Ovary (tissue), 9 donors: Measurements from ENCODE around the gene WWOX. TPM values are rescaled to one million over a fixed set of nuclear protein-coding genes. Genes with fewer than 3 reads are reported as not detected.
"Not testable (repeated sequence)": the region's sequence is repeated elsewhere in the genome, so short reads cannot be mapped to it uniquely, and the experiment has no call there.

Experiments used
- DNase-seq, 5 donors: peaks; one replicate each; pipeline ENCODE4 v3.0.0-alpha.2; 2019 to 2020
- H3K27ac ChIP-seq, 2 donors: fragments of 200-600 bp; one replicate each; pipeline versions ENCODE4 v1.5.1 to v1.8.0; 2019 to 2022
- H3K27me3 ChIP-seq: fragments of 200-600 bp; one replicate; pipeline ENCODE4 v1.8.0; 2022
- H3K36me3 ChIP-seq: fragments of 200-600 bp; sonication (generic); one replicate; pipeline ENCODE4 v1.5.1; 2019
- H3K4me1 ChIP-seq: one replicate; pipeline ENCODE4 v1.8.1; 2013; ENCODE audit warnings: mild to moderate bottlenecking, moderate library complexity; ENCODE audit not compliant: insufficient read depth
- H3K4me3 ChIP-seq: fragments of 200-600 bp; sonication (generic); one replicate; pipeline ENCODE4 v1.5.1; 2017
- H3K9me3 ChIP-seq, 2 donors: fragments of 200-600 bp in 1 of 2; sonication (generic) in 1 of 2; one replicate each; pipeline versions ENCODE4 v1.5.1 to v1.8.1; 2013 to 2019; ENCODE audit warnings: mild to moderate bottlenecking in 1 of 2, moderate library complexity in 1 of 2
- EP300 ChIP-seq: sonication (generic); formaldehyde crosslinking; IDR thresholded peaks from one replicate; pipeline ENCODE4 v1.6.1; 2017; ENCODE audit warnings: antibody characterized with exemption
- POLR2A ChIP-seq: fragments of 450-650 bp; IDR thresholded peaks from one replicate; pipeline ENCODE4 v1.6.1; 2017; ENCODE audit warnings: antibody characterized with exemption, mild to moderate bottlenecking, moderate library complexity
- WGBS, 3 donors: extraction: QIAGEN DNeasy Blood & Tissue Kit in 1 of 3; methylation state at CpG; one replicate each; pipeline versions ENCODE4 v1.1.5 to v1.1.7; 2013 to 2017; 5-methylcytosine and 5-hydroxymethylcytosine counted together
- intact Hi-C, 4 donors: fragments of 100-400 bp; cut with DNase I; formaldehyde crosslinking; loops; one replicate each; pipeline versions ENCODE4 v1.11.0 to v1.15.1; 2022 to 2023
- polyA plus RNA-seq, 2 donors: library from polyadenylated mRNA; stranded (reverse); fragments of 200-250 nt in 1 of 2; fragments of 350-450 nt in 1 of 2; fragmentation: Illumina TruSeq in 1 of 2; extraction: RNeasy Lipid Tissue Mini Kit (QIAGEN cat#74804) in 1 of 2; gene quantifications; one replicate each; pipeline ENCODE4 v1.2.3, GENCODE V29; 2013 to 2014
- total RNA-seq, 7 donors: library from RNA; depleted of rRNA in 2 of 7; stranded (reverse); fragments of >200 nt in 2 of 7; fragmentation: NEBNext Ultra II Directional in 3 of 7; extraction: Animal tissue kit (Norgen Biotek cat#: 25700) in 3 of 7; gene quantifications; one replicate each; pipeline versions ENCODE4 v1.1.0 to v1.2.4, GENCODE V29; 2016 to 2023
- TF ChIP-seq, protein P1 (sequence below), 3 donors: fragments of 450-650 bp in 2 of 3; fragments of 200-600 bp in 1 of 3; IDR thresholded peaks; one replicate each; pipeline versions ENCODE4 v1.5.1 to v1.8.0; 2016 to 2022; ENCODE audit warnings: antibody characterized with exemption in 3 of 3, mild to moderate bottlenecking in 1 of 3
- donor health status: DM: no; HTN: no; CAD: no; lungs with moderate emphysema.
- donor health status: DM: no; HTN: no; CAD: no.
- donor health status: Bipolar disorder and iron deficiency.
- donor health status: DM: yes; HTN: yes; CAD: no.
- donor health status: DM: no; HTN: no; CAD: no.
- donor health status: DM: yes; HTN: yes; CAD: no.

Gene WWOX
- total and polyA plus RNA-seq, 9 donors: 11.0 to 40.5 (median 25.2) TPM

DNA sequence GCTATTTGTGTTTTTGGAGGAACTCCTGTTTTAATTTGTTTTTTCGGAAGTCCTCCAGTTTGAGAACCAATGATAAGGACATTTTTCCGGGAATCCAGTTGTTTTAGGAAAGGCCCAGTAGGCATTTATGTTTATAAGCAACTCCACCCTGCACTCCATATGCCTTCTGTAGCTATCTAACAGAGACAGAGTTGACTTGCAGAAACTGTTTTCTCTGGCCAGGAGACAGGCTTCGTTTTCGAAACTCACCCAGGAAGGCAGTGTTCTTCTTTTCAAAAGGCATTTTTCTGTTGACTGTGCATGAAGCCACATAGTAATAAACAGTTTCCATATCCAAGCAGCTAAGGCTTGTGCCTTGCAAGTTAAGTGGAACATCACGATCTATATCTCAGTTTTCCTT is 587.1 kb downstream of the WWOX start:
- WGBS, 3 donors: 15 to 23% (median 20%) methylated on average over 5 of the region's 5 CpGs
- no peaks in the 10 kb centered on the region for H3K36me3 ChIP-seq

DNA sequence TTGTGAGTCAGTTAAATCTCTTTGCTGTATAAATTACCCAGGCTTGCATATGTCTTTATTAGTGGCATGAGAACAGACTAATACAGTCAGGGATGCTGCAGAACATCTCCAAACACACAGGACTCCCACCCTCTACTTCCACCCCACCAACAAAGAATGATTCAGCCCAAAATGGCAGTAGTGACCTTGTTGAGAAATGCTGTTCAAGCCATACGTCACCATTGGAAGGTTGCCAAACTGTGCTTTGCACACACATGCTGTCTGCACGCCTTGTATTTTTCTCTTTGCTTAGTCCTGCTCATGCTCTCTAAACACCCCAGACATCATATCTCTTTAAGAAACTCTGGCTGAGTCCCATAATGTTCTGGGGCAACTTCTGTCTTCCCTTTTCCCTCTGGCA is 589.6 kb downstream of the WWOX start:
- Histone ChIP-seq H3K27me3 (no peaks in the 10 kb centered on the region), H3K4me1 (peaks cover 9% of the 10 kb centered on the region), H3K36me3 (no peaks in the 10 kb centered on the region), H3K27ac (no peak overlapping the region), H3K4me3 (no peak overlapping the region), H3K9me3 (no peaks in the 10 kb centered on the region)
- 35 to 40% (median 39%) methylated on average over 2 of the region's 2 CpGs for WGBS, 3 donors
- intact Hi-C loops: no loop called here
- peak in 2 of 5 donors; percentile 32 to 33 for DNase-seq
- TF ChIP-seq EP300: no peak

More for the DNA sequence above, 587.1 kb downstream of the WWOX start:
- peak overlapping the region in 1 of 2 donors; percentile 11 for H3K27ac ChIP-seq
- H3K4me3 ChIP-seq: no peak overlapping the region
- no peaks in the 10 kb centered on the region for H3K9me3 ChIP-seq
- peaks cover 9% of the 10 kb centered on the region for H3K4me1 ChIP-seq
- no peak for DNase-seq
- no peaks in the 10 kb centered on the region for H3K27me3 ChIP-seq
- intact Hi-C loops: no loop called here
- TF ChIP-seq EP300: no peak
- TF ChIP-seq POLR2A: no peak
- TF ChIP-seq, protein P1, sequence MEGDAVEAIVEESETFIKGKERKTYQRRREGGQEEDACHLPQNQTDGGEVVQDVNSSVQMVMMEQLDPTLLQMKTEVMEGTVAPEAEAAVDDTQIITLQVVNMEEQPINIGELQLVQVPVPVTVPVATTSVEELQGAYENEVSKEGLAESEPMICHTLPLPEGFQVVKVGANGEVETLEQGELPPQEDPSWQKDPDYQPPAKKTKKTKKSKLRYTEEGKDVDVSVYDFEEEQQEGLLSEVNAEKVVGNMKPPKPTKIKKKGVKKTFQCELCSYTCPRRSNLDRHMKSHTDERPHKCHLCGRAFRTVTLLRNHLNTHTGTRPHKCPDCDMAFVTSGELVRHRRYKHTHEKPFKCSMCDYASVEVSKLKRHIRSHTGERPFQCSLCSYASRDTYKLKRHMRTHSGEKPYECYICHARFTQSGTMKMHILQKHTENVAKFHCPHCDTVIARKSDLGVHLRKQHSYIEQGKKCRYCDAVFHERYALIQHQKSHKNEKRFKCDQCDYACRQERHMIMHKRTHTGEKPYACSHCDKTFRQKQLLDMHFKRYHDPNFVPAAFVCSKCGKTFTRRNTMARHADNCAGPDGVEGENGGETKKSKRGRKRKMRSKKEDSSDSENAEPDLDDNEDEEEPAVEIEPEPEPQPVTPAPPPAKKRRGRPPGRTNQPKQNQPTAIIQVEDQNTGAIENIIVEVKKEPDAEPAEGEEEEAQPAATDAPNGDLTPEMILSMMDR (IDR thresholded peaks at IDR 0.05): no peak

DNA sequence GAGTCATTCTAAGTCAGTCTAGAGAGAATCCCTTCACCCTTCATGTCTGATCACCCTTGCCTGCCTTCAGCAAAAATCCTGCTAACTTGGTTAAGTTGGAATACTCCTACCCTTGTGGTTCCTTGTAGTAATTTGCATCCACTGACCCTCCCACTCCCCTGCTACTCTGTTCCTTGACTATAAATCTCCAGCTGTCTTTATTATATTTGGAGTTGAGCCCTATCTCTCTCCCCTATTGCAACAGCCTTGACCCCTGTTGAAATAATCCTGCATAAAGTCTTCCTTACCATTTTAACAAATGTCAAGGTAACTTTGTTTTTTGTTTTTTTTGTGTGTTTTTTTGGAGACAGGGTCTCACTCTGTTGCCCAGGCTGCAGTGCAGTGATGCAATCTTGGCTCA is 590.1 kb downstream of the WWOX start:
- H3K9me3 ChIP-seq: no peaks in the 10 kb centered on the region
- peaks cover 4% of the 10 kb centered on the region for H3K4me1 ChIP-seq
- H3K27me3 ChIP-seq: no peaks in the 10 kb centered on the region
- H3K27ac ChIP-seq: no peak overlapping the region
- no peaks in the 10 kb centered on the region for H3K36me3 ChIP-seq
- no peak for DNase-seq
- H3K4me3 ChIP-seq: no peak overlapping the region
- intact Hi-C loops: no loop called here
- TF ChIP-seq EP300 (no peak), POLR2A (no peak)
- TF ChIP-seq, protein P1 (IDR thresholded peaks at IDR 0.05): no peak

DNA sequence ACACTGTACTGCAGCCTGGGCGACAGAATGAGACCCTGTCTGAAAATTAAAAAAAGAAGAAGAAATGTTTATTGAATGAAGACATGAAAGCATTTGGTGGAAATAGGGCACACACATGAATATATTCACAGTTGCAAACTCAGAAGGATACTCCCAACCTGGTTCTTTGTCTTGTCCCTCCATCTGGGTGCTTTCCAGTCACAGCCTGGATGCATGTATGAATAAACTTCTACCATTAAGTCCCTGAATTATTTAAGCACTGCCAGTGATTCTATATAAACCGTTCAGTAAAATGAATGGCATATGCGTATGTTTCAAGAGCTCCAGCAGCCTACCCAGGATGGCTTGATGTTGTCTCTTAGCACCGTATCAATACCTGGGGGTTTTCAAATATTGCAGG is 591.1 kb downstream of the WWOX start:
- intact Hi-C loops: no loop called here
- H3K27ac ChIP-seq: no peak overlapping the region
- no peaks in the 10 kb centered on the region for H3K9me3 ChIP-seq
- TF ChIP-seq, protein P1 (IDR thresholded peaks at IDR 0.05): no peak
- TF ChIP-seq EP300 (no peak), POLR2A (no peak)
- 97 to 99% (median 98%) methylated on average over 4 of the region's 4 CpGs for WGBS, 3 donors
- H3K4me1 ChIP-seq: peaks cover 6% of the 10 kb centered on the region
- no peaks in the 10 kb centered on the region for H3K36me3 ChIP-seq
- H3K27me3 ChIP-seq: no peaks in the 10 kb centered on the region
- DNase-seq: no peak
- H3K4me3 ChIP-seq: no peak overlapping the region

DNA sequence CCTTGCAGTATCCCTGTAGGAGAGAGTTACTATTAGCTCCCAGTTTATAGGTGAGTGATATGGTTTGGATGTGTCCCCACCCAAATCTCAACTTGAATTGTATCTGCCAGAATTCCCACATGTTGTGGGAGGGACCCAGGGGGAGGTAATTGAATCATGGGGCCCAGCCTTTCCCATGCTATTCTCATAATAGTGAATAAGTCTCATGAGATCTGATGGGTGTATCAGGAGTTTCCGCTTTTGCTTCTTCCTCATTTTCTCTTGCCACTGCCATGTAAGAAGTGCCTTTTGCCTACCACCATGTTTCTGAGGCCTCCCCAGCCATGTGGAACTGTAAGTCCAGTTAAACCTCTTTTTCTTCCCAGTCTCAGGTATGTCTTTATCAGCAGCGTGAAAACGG is 592.3 kb downstream of the WWOX start:
- H3K36me3 ChIP-seq, H3K4me3 ChIP-seq, intact Hi-C loops, DNase-seq, H3K27me3 ChIP-seq, H3K27ac ChIP-seq, H3K9me3 ChIP-seq, H3K4me1 ChIP-seq: not testable (repeated sequence)
- WGBS, 3 donors: 80 to 93% (median 89%) methylated on average over 3 of the region's 3 CpGs

DNA sequence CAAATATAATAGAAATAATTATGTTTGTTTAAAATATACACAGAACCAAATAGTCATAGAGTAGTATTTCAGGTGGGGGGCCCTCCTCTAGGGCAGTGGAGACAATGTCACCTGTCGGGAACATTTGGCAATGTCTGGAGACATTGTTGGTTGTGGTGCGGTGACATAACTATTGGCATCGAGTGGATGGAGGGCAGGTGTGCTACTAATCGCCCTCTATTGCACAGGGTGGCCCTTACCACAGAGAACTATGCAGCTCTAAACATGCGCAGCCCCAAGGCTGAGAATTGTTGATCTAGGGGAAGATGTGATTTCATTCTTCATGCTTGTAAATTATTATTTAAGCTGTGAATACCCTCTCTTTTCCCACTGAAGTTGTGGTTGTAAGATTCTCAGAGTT is 594.0 kb downstream of the WWOX start:
- Histone ChIP-seq H3K9me3 (no peaks in the 10 kb centered on the region), H3K4me3 (no peak overlapping the region), H3K27me3 (no peaks in the 10 kb centered on the region), H3K27ac (no peak overlapping the region), H3K4me1 (peaks cover 6% of the 10 kb centered on the region), H3K36me3 (no peaks in the 10 kb centered on the region)
- TF ChIP-seq POLR2A: no peak
- 94 to 98% (median 95%) methylated on average over 5 of the region's 5 CpGs for WGBS, 3 donors
- intact Hi-C loops: no loop called here
- no peak for DNase-seq
